Measurements from ENCODE around the gene GFRA4.

GFRA4 gene

DNA sequence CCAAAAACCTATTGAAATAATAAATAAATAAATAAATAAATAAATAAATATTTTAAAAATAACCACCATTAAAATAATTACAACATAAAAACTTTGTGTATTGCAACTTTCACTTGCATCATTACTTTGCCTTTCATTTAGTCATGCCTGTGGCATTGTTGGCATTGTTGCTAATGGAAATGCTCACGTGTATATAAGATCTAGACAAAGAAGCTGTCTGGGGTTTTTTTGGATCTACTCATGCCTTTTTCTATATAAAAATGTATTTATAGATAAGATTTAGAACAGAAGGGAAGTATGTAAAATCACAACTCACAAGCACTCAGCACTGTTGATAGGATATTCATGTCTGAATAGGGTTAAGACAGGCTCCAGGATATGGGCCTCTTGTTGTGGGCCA is 27.9 kb downstream of the GFRA4 start:
- Histone ChIP-seq H3K4me1 (ENCODE audit: insufficient read depth, low read length, poor library complexity, severe bottlenecking) (peaks cover 8% of the 10 kb centered on the region), H3K9ac (ENCODE audit: low read depth, low read length, poor library complexity, severe bottlenecking) (no peak overlapping the region), H3K36me3 (ENCODE audit: insufficient read depth, low read length) (peaks cover 6% of the 10 kb centered on the region; the same call in 1 of the 2 replicates), H3K79me2 (ENCODE audit: insufficient read depth, low read length) (no peaks in the 10 kb centered on the region), H3K4me3 (ENCODE audit: low read length, poor library complexity, severe bottlenecking) (no peak overlapping the region), H2AFZ (ENCODE audit: low read length) (no peak overlapping the region), H3K9me3 (ENCODE audit: insufficient read depth, low read depth, low read length) (no peaks in the 10 kb centered on the region), H3K9me2 (replicated peaks; ENCODE audit: low read depth, low read length) (no peaks in the 10 kb centered on the region), H3F3A (ENCODE audit: low read depth) (no peaks in the 10 kb centered on the region), H3K27me3 (ENCODE audit: insufficient read depth, low read length, poor library complexity, severe bottlenecking) (no peaks in the 10 kb centered on the region), H4K20me1 (ENCODE audit: insufficient read depth, low read length, poor library complexity, severe bottlenecking) (no peaks in the 10 kb centered on the region), H3K4me2 (ENCODE audit: low read depth, low read length, poor library complexity, severe bottlenecking) (no peak overlapping the region)
- TF ChIP-seq EZH2phosphoT487 (IDR thresholded peaks at IDR 0.05; ENCODE audit: borderline replicate concordance): no peak
- TF ChIP-seq, protein P1, sequence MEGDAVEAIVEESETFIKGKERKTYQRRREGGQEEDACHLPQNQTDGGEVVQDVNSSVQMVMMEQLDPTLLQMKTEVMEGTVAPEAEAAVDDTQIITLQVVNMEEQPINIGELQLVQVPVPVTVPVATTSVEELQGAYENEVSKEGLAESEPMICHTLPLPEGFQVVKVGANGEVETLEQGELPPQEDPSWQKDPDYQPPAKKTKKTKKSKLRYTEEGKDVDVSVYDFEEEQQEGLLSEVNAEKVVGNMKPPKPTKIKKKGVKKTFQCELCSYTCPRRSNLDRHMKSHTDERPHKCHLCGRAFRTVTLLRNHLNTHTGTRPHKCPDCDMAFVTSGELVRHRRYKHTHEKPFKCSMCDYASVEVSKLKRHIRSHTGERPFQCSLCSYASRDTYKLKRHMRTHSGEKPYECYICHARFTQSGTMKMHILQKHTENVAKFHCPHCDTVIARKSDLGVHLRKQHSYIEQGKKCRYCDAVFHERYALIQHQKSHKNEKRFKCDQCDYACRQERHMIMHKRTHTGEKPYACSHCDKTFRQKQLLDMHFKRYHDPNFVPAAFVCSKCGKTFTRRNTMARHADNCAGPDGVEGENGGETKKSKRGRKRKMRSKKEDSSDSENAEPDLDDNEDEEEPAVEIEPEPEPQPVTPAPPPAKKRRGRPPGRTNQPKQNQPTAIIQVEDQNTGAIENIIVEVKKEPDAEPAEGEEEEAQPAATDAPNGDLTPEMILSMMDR (conservative IDR thresholded peaks at IDR 0.05; ENCODE audit: low read length): no peak

GRCh38 chr20:3633913-3634478 is 29.2 kb downstream of the GFRA4 start:
- Histone ChIP-seq H4K20me1 (ENCODE audit: insufficient read depth, low read length, poor library complexity, severe bottlenecking) (no peaks in the 10 kb centered on the region), H3K4me3 (ENCODE audit: low read length, poor library complexity, severe bottlenecking) (no peak overlapping the region), H3K9me3 (ENCODE audit: insufficient read depth, low read depth, low read length) (no peaks in the 10 kb centered on the region), H3K79me2 (ENCODE audit: insufficient read depth, low read length) (no peaks in the 10 kb centered on the region), H3K9me2 (replicated peaks; ENCODE audit: low read depth, low read length) (no peaks in the 10 kb centered on the region), H3F3A (ENCODE audit: low read depth) (no peaks in the 10 kb centered on the region), H3K4me2 (ENCODE audit: low read depth, low read length, poor library complexity, severe bottlenecking) (no peak overlapping the region), H3K4me1 (ENCODE audit: insufficient read depth, low read length, poor library complexity, severe bottlenecking) (peaks cover 8% of the 10 kb centered on the region), H3K36me3 (ENCODE audit: insufficient read depth, low read length) (0 out of 2 replicates have a peak, but pooled peaks cover under 1% of the 10 kb centered on the region), H2AFZ (ENCODE audit: low read length) (no peak overlapping the region), H3K9ac (ENCODE audit: low read depth, low read length, poor library complexity, severe bottlenecking) (no peak overlapping the region), H3K27me3 (ENCODE audit: insufficient read depth, low read length, poor library complexity, severe bottlenecking) (no peaks in the 10 kb centered on the region)
- TF ChIP-seq, protein P1 (conservative IDR thresholded peaks at IDR 0.05; ENCODE audit: low read length): no peak

- Histone ChIP-seq H2AFZ (ENCODE audit: low read length) (no peak overlapping the region), H3K4me2 (ENCODE audit: low read depth, low read length, poor library complexity, severe bottlenecking) (no peak overlapping the region), H3K9me2 (replicated peaks; ENCODE audit: low read depth, low read length) (no peaks in the 10 kb centered on the region), H3K36me3 (ENCODE audit: insufficient read depth, low read length) (peaks cover 9% of the 10 kb centered on the region; the same call in 1 of the 2 replicates), H4K20me1 (ENCODE audit: insufficient read depth, low read length, poor library complexity, severe bottlenecking) (no peaks in the 10 kb centered on the region), H3K9ac (ENCODE audit: low read depth, low read length, poor library complexity, severe bottlenecking) (no peak overlapping the region), H3K4me3 (ENCODE audit: low read length, poor library complexity, severe bottlenecking) (no peak overlapping the region), H3K27me3 (ENCODE audit: insufficient read depth, low read length, poor library complexity, severe bottlenecking) (no peaks in the 10 kb centered on the region), H3F3A (ENCODE audit: low read depth) (no peaks in the 10 kb centered on the region), H3K9me3 (ENCODE audit: insufficient read depth, low read depth, low read length) (no peaks in the 10 kb centered on the region), H3K4me1 (ENCODE audit: insufficient read depth, low read length, poor library complexity, severe bottlenecking) (peaks cover 8% of the 10 kb centered on the region), H3K79me2 (ENCODE audit: insufficient read depth, low read length) (no peaks in the 10 kb centered on the region)
- no peak for TF ChIP-seq EZH2phosphoT487 (IDR thresholded peaks at IDR 0.05; ENCODE audit: borderline replicate concordance)
- TF ChIP-seq, protein P1 (conservative IDR thresholded peaks at IDR 0.05; ENCODE audit: low read length): peak; percentile 32; the same call in 1 of the 2 replicates
Measured at GRCh38 chr20:3632311-3633004, 30.7 kb downstream of the GFRA4 start.

Data from Loucy (cell line).